OCI-LY1 (cell line): ENCODE data around the gene SNRNP40.

Experiments
- H2AFZ ChIP-seq: fragments of 200-600 bp; sonication (generic), shearing (Covaris generic); 2 replicates; pipeline ENCODE4 v1.6.0; 2014; ENCODE audit warnings: antibody characterized with exemption, mild to moderate bottlenecking, low read length
- H3F3A ChIP-seq: fragments of 200-600 bp; sonication (generic), shearing (Covaris generic); 2 replicates; pipeline ENCODE4 v1.6.0; 2014; ENCODE audit warnings: mild to moderate bottlenecking, antibody characterized with exemption, low read length, moderate library complexity; ENCODE audit not compliant: insufficient read depth
- H3K27ac ChIP-seq: fragments of 200-600 bp; sonication (generic); 2 replicates; pipeline ENCODE4 v1.5.1; 2014; ENCODE audit warnings: low read length, mixed run types, mild to moderate bottlenecking, low read depth; ENCODE audit not compliant: poor library complexity, severe bottlenecking
- H3K27me3 ChIP-seq: fragments of 200-600 bp; sonication (generic); 2 replicates; pipeline ENCODE4 v1.6.0; 2014; ENCODE audit warnings: antibody characterized with exemption, mild to moderate bottlenecking, low read length, moderate library complexity; ENCODE audit not compliant: insufficient read depth
- H3K36me3 ChIP-seq: fragments of 200-600 bp; sonication (generic); 2 replicates; pipeline ENCODE4 v1.6.1; 2014; ENCODE audit warnings: mild to moderate bottlenecking, antibody characterized with exemption, low read length, moderate library complexity, mixed read lengths; ENCODE audit not compliant: insufficient read depth
- H3K4me1 ChIP-seq: fragments of 200-600 bp; sonication (generic); 2 replicates; pipeline ENCODE4 v1.5.1; 2014; ENCODE audit warnings: mild to moderate bottlenecking, low read length, moderate library complexity; ENCODE audit not compliant: insufficient read depth, severe bottlenecking
- H3K4me2 ChIP-seq: fragments of 200-600 bp; sonication (generic), shearing (Covaris generic); 2 replicates; pipeline ENCODE4 v1.6.1; 2014; ENCODE audit warnings: low read length
- H3K4me3 ChIP-seq: fragments of 200-600 bp; sonication (generic); 2 replicates; pipeline ENCODE4 v1.5.1; 2014; ENCODE audit warnings: low read length, low read depth, mild to moderate bottlenecking, mixed read lengths; ENCODE audit not compliant: poor library complexity, severe bottlenecking
- H3K79me2 ChIP-seq: fragments of 200-600 bp; shearing (Covaris generic); 2 replicates; pipeline ENCODE4 v1.6.1; 2016; ENCODE audit warnings: mixed run types, low read length, mixed read lengths; ENCODE audit not compliant: insufficient read depth
- H3K9ac ChIP-seq: fragments of 200-600 bp; sonication (generic), shearing (Covaris generic); 2 replicates; pipeline ENCODE4 v1.6.1; 2014; ENCODE audit warnings: mild to moderate bottlenecking, low read length, mixed read lengths
- H3K9me2 ChIP-seq: fragments of 200-600 bp; sonication (generic), shearing (Covaris generic); 2 replicates; pipeline ENCODE4 v1.6.1; 2014; ENCODE audit warnings: low read depth, mild to moderate bottlenecking, low read length, mixed read lengths
- H3K9me3 ChIP-seq: fragments of 200-600 bp; shearing (Covaris generic); 2 replicates; pipeline ENCODE4 v1.6.1; 2014; ENCODE audit warnings: low read length, mixed read lengths
- H4K20me1 ChIP-seq: fragments of 200-600 bp; sonication (generic), shearing (Covaris generic); 2 replicates; pipeline ENCODE4 v1.6.0; 2016; ENCODE audit warnings: mild to moderate bottlenecking, low read length; ENCODE audit not compliant: insufficient read depth
- CTCF ChIP-seq: fragments of 200-600 bp; sonication (generic), shearing (Covaris generic); IDR thresholded peaks from 2 replicates; pipeline ENCODE4 v1.5.1; 2017; ENCODE audit warnings: mild to moderate bottlenecking, antibody characterized with exemption, low read length, moderate library complexity, mixed read lengths
- EZH2 ChIP-seq: fragments of 200-600 bp; sonication (generic), shearing (Covaris generic); IDR thresholded peaks from 2 replicates; pipeline ENCODE4 v1.8.0; 2017; ENCODE audit warnings: borderline replicate concordance, mixed run types, mild to moderate bottlenecking, antibody characterized with exemption, low read length, moderate library complexity, mixed read lengths

The SNRNP40 gene

GRCh38 chr1:31238986-31239613 lies 57.5 kb downstream of the SNRNP40 start:
- Histone ChIP-seq H3K4me1 (no peaks in the 10 kb centered on the region), H3K27ac (no peak overlapping the region), H2AFZ (no peak overlapping the region), H3F3A (no peaks in the 10 kb centered on the region), H3K9me2 (no peaks in the 10 kb centered on the region), H3K79me2 (no peaks in the 10 kb centered on the region), H3K9me3 (no peaks in the 10 kb centered on the region), H3K4me2 (no peak overlapping the region), H4K20me1 (no peaks in the 10 kb centered on the region), H3K9ac (no peak overlapping the region), H3K36me3 (no peaks in the 10 kb centered on the region), H3K4me3 (no peak overlapping the region), H3K27me3 (peaks cover 26% of the 10 kb centered on the region)
- TF ChIP-seq EZH2 (no peak), CTCF (no peak)

- Histone ChIP-seq H3K4me1 (no peaks in the 10 kb centered on the region), H3K4me2 (no peak overlapping the region), H3K9ac (no peak overlapping the region), H2AFZ (no peak overlapping the region), H3K9me2 (no peaks in the 10 kb centered on the region), H3K36me3 (no peaks in the 10 kb centered on the region), H3K27me3 (peaks cover 26% of the 10 kb centered on the region), H3F3A (no peaks in the 10 kb centered on the region), H3K79me2 (no peaks in the 10 kb centered on the region), H3K4me3 (no peak overlapping the region), H3K27ac (no peak overlapping the region), H3K9me3 (no peaks in the 10 kb centered on the region), H4K20me1 (no peaks in the 10 kb centered on the region)
- no peak for TF ChIP-seq CTCF
- TF ChIP-seq EZH2 = no peak
Observed at GRCh38 chr1:31238612-31238985, 58.0 kb downstream of the SNRNP40 start.

- Histone ChIP-seq H3K4me3 (no peak overlapping the region), H3K27ac (no peak overlapping the region), H3K36me3 (no peaks in the 10 kb centered on the region), H3K79me2 (no peaks in the 10 kb centered on the region), H4K20me1 (no peaks in the 10 kb centered on the region), H3K27me3 (peaks cover 19% of the 10 kb centered on the region), H2AFZ (no peak overlapping the region), H3K4me1 (no peaks in the 10 kb centered on the region), H3K9ac (no peak overlapping the region), H3F3A (no peaks in the 10 kb centered on the region), H3K9me2 (no peaks in the 10 kb centered on the region), H3K4me2 (no peak overlapping the region), H3K9me3 (no peaks in the 10 kb centered on the region)
- TF ChIP-seq CTCF (no peak), EZH2 (no peak)
Observed at GRCh38 chr1:31234870-31235269, 61.7 kb downstream of the SNRNP40 start.
